Tibial nerve (tissue), 4 donors: ENCODE data around the gene BSCL2. TPM values are rescaled to one million over a fixed set of nuclear protein-coding genes. Genes with fewer than 3 reads are reported as not detected.
"Not testable (repeated sequence)": the region's sequence is repeated elsewhere in the genome, so short reads cannot be mapped to it uniquely, and the experiment has no call there.

ENCODE experiments used
- DNase-seq, 2 donors: peaks; one replicate each; pipeline ENCODE4 v3.0.0-alpha.2; 2019; ENCODE audit warnings: low spot score in 2 of 2
- H3K27ac ChIP-seq, 4 donors: fragments of 200-600 bp; sonication (generic) in 3 of 4; one replicate each; pipeline ENCODE4 v1.5.1; 2017 to 2019; ENCODE audit warnings: mild to moderate bottlenecking in 1 of 4
- H3K27me3 ChIP-seq, 2 donors: fragments of 200-600 bp; sonication (generic) in 1 of 2; one replicate each; pipeline versions ENCODE4 v1.5.1 to v1.6.0; 2017 to 2019
- H3K36me3 ChIP-seq, 3 donors: fragments of 200-600 bp; sonication (generic); one replicate each; pipeline ENCODE4 v1.5.1; 2018 to 2019
- H3K4me1 ChIP-seq, 4 donors: fragments of 200-600 bp; sonication (generic) in 3 of 4; one replicate each; pipeline ENCODE4 v1.5.1; 2017 to 2019
- H3K4me3 ChIP-seq, 4 donors: fragments of 200-600 bp; sonication (generic) in 3 of 4; one replicate each; pipeline ENCODE4 v1.5.1; 2017 to 2019; ENCODE audit warnings: mild to moderate bottlenecking in 1 of 4, moderate library complexity in 1 of 4
- H3K9me3 ChIP-seq, 4 donors: fragments of 200-600 bp; sonication (generic) in 3 of 4; one replicate each; pipeline ENCODE4 v1.5.1; 2017 to 2019
- CTCF ChIP-seq, 5 experiments: fragments of 200-600 bp in 3 of 5; fragments of 450-650 bp in 2 of 5; sonication (generic) in 3 of 5; IDR thresholded peaks; one replicate each; pipeline ENCODE4 v1.5.1; 2016 to 2019; ENCODE audit warnings: antibody characterized with exemption in 5 of 5, mild to moderate bottlenecking in 3 of 5, moderate library complexity in 2 of 5
- EP300 ChIP-seq, 2 donors: sonication (generic); formaldehyde crosslinking; IDR thresholded peaks; one replicate each; pipeline ENCODE4 v1.6.1; 2017; ENCODE audit warnings: antibody characterized with exemption in 2 of 2, mild to moderate bottlenecking in 1 of 2
- POLR2A ChIP-seq, 2 donors: fragments of 450-650 bp; IDR thresholded peaks; one replicate each; pipeline ENCODE4 v1.6.1; 2017; ENCODE audit warnings: antibody characterized with exemption in 2 of 2, mild to moderate bottlenecking in 2 of 2, moderate library complexity in 2 of 2
- WGBS, 2 donors: methylation state at CpG; one replicate each; pipeline ENCODE4 v1.1.5; 2018; 5-methylcytosine and 5-hydroxymethylcytosine counted together
- total RNA-seq, 4 donors: library from RNA; depleted of rRNA; stranded (reverse); fragments of >200 nt; gene quantifications; one replicate each; pipeline ENCODE4 v1.1.0, GENCODE V29; 2016

BSCL2 gene
- total RNA-seq, 4 donors from 2014 or later, result 58.8 to 149 (median 93.2) TPM

GRCh38 chr11:62656796-62657429, 50.3 kb downstream of the BSCL2 start:
- Histone ChIP-seq H3K27ac (no peak overlapping the region), H3K36me3 (peaks cover 0 to 4% (median 0%) of the 10 kb centered on the region in 3 donors), H3K9me3 (no peaks in the 10 kb centered on the region), H3K4me3 (no peak overlapping the region), H3K4me1 (peaks cover 0 to 8% (median 6%) of the 10 kb centered on the region in 4 donors), H3K27me3 (no peaks in the 10 kb centered on the region)
- DNase-seq, result no peak
- WGBS, 2 donors, result 62 to 66% methylated on average over 5 of the region's 5 CpGs
- no peak for TF ChIP-seq CTCF (IDR thresholded peaks at IDR 0.05)
- no peak for TF ChIP-seq EP300 (IDR thresholded peaks at IDR 0.05)
- no peak for TF ChIP-seq POLR2A (IDR thresholded peaks at IDR 0.05)

GRCh38 chr11:62654297-62654696, 52.9 kb downstream of the BSCL2 start:
- H3K9me3 ChIP-seq, result no peaks in the 10 kb centered on the region
- H3K27me3 ChIP-seq, result no peaks in the 10 kb centered on the region
- DNase-seq, result no peak
- H3K4me3 ChIP-seq, result no peak overlapping the region
- H3K36me3 ChIP-seq, result peaks cover 0 to 12% (median 0%) of the 10 kb centered on the region in 3 donors
- no peak overlapping the region for H3K27ac ChIP-seq
- WGBS, 2 donors, result 86 to 91% methylated on average over 11 of the region's 11 CpGs
- TF ChIP-seq CTCF (IDR thresholded peaks at IDR 0.05) (no peak), POLR2A (IDR thresholded peaks at IDR 0.05) (no peak), EP300 (IDR thresholded peaks at IDR 0.05) (no peak)
- peaks cover 0 to 19% (median 13%) of the 10 kb centered on the region in 4 donors for H3K4me1 ChIP-seq

GRCh38 chr11:62652161-62653006, 54.8 kb downstream of the BSCL2 start:
- H3K4me3 ChIP-seq, result peak overlapping the region; percentile 80 to 91 (median 88)
- no peak for TF ChIP-seq CTCF (IDR thresholded peaks at IDR 0.05)
- no peak for TF ChIP-seq POLR2A (IDR thresholded peaks at IDR 0.05)
- no peak for TF ChIP-seq EP300 (IDR thresholded peaks at IDR 0.05)
- no peak for DNase-seq
- H3K4me1 ChIP-seq, result peaks cover 0 to 23% (median 13%) of the 10 kb centered on the region in 4 donors
- peaks cover 0 to 31% (median 4%) of the 10 kb centered on the region in 3 donors for H3K36me3 ChIP-seq
- H3K27me3 ChIP-seq, result no peaks in the 10 kb centered on the region
- H3K27ac ChIP-seq, result peak overlapping the region; percentile 68 to 97 (median 94)
- 37 to 39% methylated on average over 16 of the region's 16 CpGs for WGBS, 2 donors
- no peaks in the 10 kb centered on the region for H3K9me3 ChIP-seq

GRCh38 chr11:62650283-62650682, 56.9 kb downstream of the BSCL2 start:
- not testable (repeated sequence) for H3K27me3 ChIP-seq, H3K9me3 ChIP-seq, H3K4me3 ChIP-seq, DNase-seq, H3K27ac ChIP-seq
- peaks cover 0 to 36% (median 22%) of the 10 kb centered on the region in 4 donors for H3K4me1 ChIP-seq
- 94 to 95% methylated on average over 12 of the region's 12 CpGs for WGBS, 2 donors
- H3K36me3 ChIP-seq, result peaks cover 0 to 32% (median 4%) of the 10 kb centered on the region in 3 donors

- Histone ChIP-seq H3K4me1 (peaks cover 0 to 44% (median 28%) of the 10 kb centered on the region in 4 donors), H3K36me3 (peaks cover 0 to 34% (median 4%) of the 10 kb centered on the region in 3 donors), H3K27me3 (no peaks in the 10 kb centered on the region), H3K27ac (no peak overlapping the region), H3K4me3 (no peak overlapping the region), H3K9me3 (no peaks in the 10 kb centered on the region)
- WGBS, 2 donors, result 91 to 92% methylated on average over 9 to 11 of the region's 11 CpGs
- DNase-seq, result no peak
- TF ChIP-seq POLR2A (IDR thresholded peaks at IDR 0.05) (no peak), CTCF (IDR thresholded peaks at IDR 0.05) (no peak), EP300 (IDR thresholded peaks at IDR 0.05) (no peak)
Observed at GRCh38 chr11:62649486-62649885, 57.7 kb downstream of the BSCL2 start.
